H1 (cell line): ENCODE data around the gene BAZ2B. TPM values are rescaled to one million over a fixed set of nuclear protein-coding genes. Genes with fewer than 3 reads are reported as not detected.

Experiments used
- CTCF ChIA-PET: fragments of 300-600 bp; sonication (Branson Sonifier 250); formaldehyde crosslinking; loops from one replicate; lab custom pipeline; 2021; ENCODE audit not compliant: partially characterized antibody; lab: Charles Lee
- POLR2A ChIA-PET: fragments of 300-600 bp; sonication (Branson Sonifier 250); formaldehyde crosslinking; loops from one replicate; lab custom pipeline; 2021; ENCODE audit warnings: inconsistent platforms; ENCODE audit not compliant: partially characterized antibody; lab: Charles Lee
- DNase-seq, 2 experiments: peaks; one replicate each; pipeline versions ENCODE4 v3.0.0 to v3.0.0-alpha.2; 2010 to 2022; ENCODE audit warnings: low spot score in 2 of 2, low read depth in 1 of 2, mixed read lengths in 1 of 2
- FAIRE-seq: peaks from 2 replicates; lab custom pipeline; 2011; peaks lifted over from hg19 to GRCh38; lab: Jason Lieb, UNC
- H2AFZ ChIP-seq: 2 replicates; pipeline ENCODE4 v1.8.1; 2012; ENCODE audit warnings: low read length, inconsistent platforms
- H2AK5ac ChIP-seq: 2 replicates; pipeline ENCODE4 v1.6.1; 2013; ENCODE audit warnings: low read depth, low read length
- H2BK120ac ChIP-seq: replicated peaks from 2 replicates; pipeline ENCODE3; 2013; ENCODE audit warnings: low read depth, low read length, inconsistent platforms
- H2BK12ac ChIP-seq: 2 replicates; pipeline ENCODE4 v1.6.1; 2013; ENCODE audit warnings: low read depth, low read length
- H2BK15ac ChIP-seq: 2 replicates; pipeline ENCODE4 v1.6.1; 2013; ENCODE audit warnings: low read length
- H2BK20ac ChIP-seq: 2 replicates; pipeline ENCODE4 v1.6.1; 2013; ENCODE audit warnings: low read length
- H2BK5ac ChIP-seq: 2 replicates; pipeline ENCODE4 v1.6.1; 2013; ENCODE audit warnings: low read depth, low read length
- H3K14ac ChIP-seq: 2 replicates; pipeline ENCODE4 v1.6.1; 2013; ENCODE audit warnings: inconsistent platforms; ENCODE audit not compliant: insufficient read length
- H3K18ac ChIP-seq: 2 replicates; pipeline ENCODE4 v1.6.1; 2013; ENCODE audit warnings: low read length; ENCODE audit errors: extremely low read depth
- H3K23ac ChIP-seq: 2 replicates; pipeline ENCODE4 v1.6.1; 2013; ENCODE audit warnings: inconsistent platforms; ENCODE audit not compliant: insufficient read length
- H3K23me2 ChIP-seq: 2 replicates; pipeline ENCODE4 v1.6.1; 2013; ENCODE audit warnings: low read depth, low read length
- H3K27ac ChIP-seq: 2 replicates; pipeline ENCODE4 v1.6.1; 2011; ENCODE audit warnings: low read depth, low read length, inconsistent platforms
- H3K27me3 ChIP-seq, 4 experiments: replicated peaks in 1 of 4; 1 replicate in 1 of 4; 2 replicates in 3 of 4; pipeline versions ENCODE4 v1.6.1 to v1.8.1; 2011 to 2013; ENCODE audit warnings: low read length in 3 of 4, mild to moderate bottlenecking in 3 of 4, inconsistent platforms in 2 of 4, mixed read lengths in 2 of 4, moderate library complexity in 1 of 4; ENCODE audit not compliant: control insufficient read depth in 3 of 4, insufficient read depth in 3 of 4; ENCODE audit errors: extremely low read depth in 1 of 4
- H3K36me3 ChIP-seq, 4 experiments: 2 replicates each; pipeline versions ENCODE4 v1.6.1 to v1.8.1; 2011 to 2013; ENCODE audit warnings: mild to moderate bottlenecking in 4 of 4, low read length in 3 of 4, moderate library complexity in 2 of 4, control low read depth in 1 of 4, inconsistent platforms in 1 of 4; ENCODE audit not compliant: insufficient read depth in 4 of 4, control insufficient read depth in 2 of 4
- H3K4ac ChIP-seq: replicated peaks from 2 replicates; pipeline ENCODE3; 2013; ENCODE audit warnings: low read length, low read depth, mixed read lengths, inconsistent platforms; ENCODE audit not compliant: insufficient read length
- H3K4me1 ChIP-seq, 4 experiments: replicated peaks in 1 of 4; 1 replicate in 1 of 4; 2 replicates in 3 of 4; pipeline versions ENCODE4 v1.6.1 to v1.8.1; 2011 to 2013; ENCODE audit warnings: low read length in 3 of 4, inconsistent platforms in 2 of 4, mixed read lengths in 1 of 4; ENCODE audit not compliant: insufficient read depth in 4 of 4, control insufficient read depth in 3 of 4
- H3K4me2 ChIP-seq, 2 experiments: 2 replicates each; pipeline versions ENCODE4 v1.6.1 to v1.8.1; 2011 to 2013; ENCODE audit warnings: low read depth in 2 of 2, low read length in 2 of 2, control low read depth in 1 of 2, inconsistent platforms in 1 of 2, mild to moderate bottlenecking in 1 of 2; ENCODE audit not compliant: insufficient read depth in 1 of 2
- H3K4me3 ChIP-seq, 4 experiments: fragments of 200-600, 300-600 bp in 1 of 4; sonication (generic), shearing (Covaris generic), sonication (Bioruptor Twin) in 1 of 4; 2 replicates each; pipeline versions ENCODE4 v1.5.1 to v1.8.1; 2011 to 2016; ENCODE audit warnings: low read length in 4 of 4, low read depth in 3 of 4, control low read depth in 2 of 4, inconsistent platforms in 2 of 4, mild to moderate bottlenecking in 2 of 4, mixed read lengths in 1 of 4, moderate library complexity in 1 of 4; ENCODE audit not compliant: insufficient read depth in 2 of 4; ENCODE audit errors: extremely low read depth in 1 of 4
- H3K56ac ChIP-seq: replicated peaks from 2 replicates; pipeline ENCODE3; 2013; ENCODE audit warnings: low read depth, mild to moderate bottlenecking, mixed read lengths, low read length, inconsistent platforms; ENCODE audit not compliant: insufficient read length
- H3K79me1 ChIP-seq: 2 replicates; pipeline ENCODE4 v1.6.1; 2013; ENCODE audit warnings: low read depth, low read length, control low read depth
- H3K79me2 ChIP-seq, 2 experiments: 2 replicates each; pipeline versions ENCODE4 v1.6.1 to v1.8.1; 2012 to 2013; ENCODE audit warnings: low read length in 2 of 2, mild to moderate bottlenecking in 2 of 2, inconsistent platforms in 1 of 2; ENCODE audit not compliant: insufficient read depth in 2 of 2, control insufficient read depth in 1 of 2
- H3K9ac ChIP-seq, 4 experiments: replicated peaks in 1 of 4; 1 replicate in 1 of 4; 2 replicates in 3 of 4; pipeline versions ENCODE4 v1.6.1 to v1.8.1; 2011 to 2013; ENCODE audit warnings: low read depth in 3 of 4, low read length in 3 of 4, control low read depth in 2 of 4, mild to moderate bottlenecking in 2 of 4, moderate library complexity in 2 of 4, inconsistent platforms in 1 of 4; ENCODE audit errors: extremely low read depth in 1 of 4
- H3K9me3 ChIP-seq, 2 experiments: 2 replicates each; pipeline versions ENCODE4 v1.6.1 to v1.8.1; 2012 to 2013; ENCODE audit warnings: mild to moderate bottlenecking in 2 of 2, moderate library complexity in 2 of 2, control low read depth in 1 of 2, inconsistent platforms in 1 of 2, low read depth in 1 of 2, low read length in 1 of 2, mixed read lengths in 1 of 2; ENCODE audit not compliant: insufficient read depth in 2 of 2
- H4K20me1 ChIP-seq, 2 experiments: replicated peaks in 1 of 2; 2 replicates each; pipeline versions ENCODE3 to v1.8.1; 2011 to 2013; ENCODE audit warnings: inconsistent platforms in 2 of 2, low read length in 2 of 2, mild to moderate bottlenecking in 1 of 2; ENCODE audit not compliant: insufficient read depth in 2 of 2, control insufficient read depth in 1 of 2
- H4K5ac ChIP-seq: 2 replicates; pipeline ENCODE4 v1.6.1; 2013; ENCODE audit warnings: low read length, low read depth, mixed read lengths, inconsistent platforms; ENCODE audit not compliant: insufficient read length
- H4K8ac ChIP-seq: 2 replicates; pipeline ENCODE4 v1.8.0; 2013; ENCODE audit warnings: mild to moderate bottlenecking, moderate library complexity, low read length, inconsistent platforms; ENCODE audit not compliant: insufficient read depth; ENCODE audit errors: extremely low read depth
- H4K91ac ChIP-seq: replicated peaks from 2 replicates; pipeline ENCODE3; 2013; ENCODE audit warnings: low read length, mixed read lengths, inconsistent platforms; ENCODE audit not compliant: insufficient read length
- CBX5 ChIP-seq: fragments of 300-800, 300-1000 bp; sonication (generic); IDR thresholded peaks from 2 replicates; pipeline ENCODE4 v1.7.1; 2016; ENCODE audit warnings: antibody characterized with exemption, low read length, low read depth
- CREB1 ChIP-seq: IDR thresholded peaks from 2 replicates; pipeline ENCODE4 v1.6.1; 2012; ENCODE audit warnings: inconsistent platforms
- KDM4A ChIP-seq: IDR thresholded peaks from one replicate; pipeline ENCODE4 v1.7.1; 2012; ENCODE audit warnings: low read depth, mild to moderate bottlenecking, moderate library complexity, low read length, inconsistent platforms; ENCODE audit not compliant: severe bottlenecking
- KDM5A ChIP-seq: fragments of 200-600 bp; IDR thresholded peaks from 2 replicates; pipeline ENCODE4 v1.7.1; 2012; ENCODE audit warnings: mild to moderate bottlenecking, low read length, inconsistent platforms, mixed read lengths
- RNF2 ChIP-seq: fragments of 200-900, 300-1000 bp; sonication (generic); IDR thresholded peaks from 2 replicates; pipeline ENCODE4 v1.7.1; 2016; ENCODE audit warnings: borderline replicate concordance, low read depth, mild to moderate bottlenecking, antibody characterized with exemption, low read length; ENCODE audit not compliant: poor library complexity, severe bottlenecking; ENCODE audit errors: missing control alignments
- TBP ChIP-seq: IDR thresholded peaks from 2 replicates; pipeline ENCODE4 v1.6.1; 2011; ENCODE audit warnings: low read depth, low read length, improper control_type of control experiment
- WGBS, 2 experiments: shearing (Covaris generic) in 1 of 2; methylation state at CpG; one replicate each; pipeline versions ENCODE4 v1.1.6 to v1.1.7; 2013 to 2015; ENCODE audit warnings: low lambda C conversion rate in 2 of 2, mixed read lengths in 2 of 2, inconsistent platforms in 1 of 2, low coverage in 1 of 2, missing lambda C conversion rate in 1 of 2; ENCODE audit not compliant: insufficient replicate concordance in 2 of 2, insufficient coverage in 1 of 2, insufficient read length in 1 of 2; ENCODE audit errors: extremely low coverage in 1 of 2, missing lambda C conversion rate in 1 of 2; 5-methylcytosine and 5-hydroxymethylcytosine counted together
- polyA plus RNA-seq, 7 experiments: library from polyadenylated mRNA; depleted of rRNA in 3 of 7; stranded (reverse) in 5 of 7; unstranded in 2 of 7; fragments of >200 nt in 5 of 7; fragments of 200-250 nt in 2 of 7; gene quantifications; 1 replicate in 5 of 7; 2 replicates in 1 of 7; 4 replicates in 1 of 7; pipeline versions ENCODE4 v1.2.1 to v1.2.3, GENCODE V29; 2011 to 2013; ENCODE audit warnings: missing spikeins in 2 of 7, mixed read lengths in 2 of 7
- total RNA-seq: library from RNA; stranded (reverse); fragmentation: NEBNext Ultra II Directional; extraction: Animal tissue kit (Norgen Biotek cat#: 25700); gene quantifications from 2 replicates; pipeline ENCODE4 v1.2.1, GENCODE V29; 2021

BAZ2B gene
- total and polyA plus RNA-seq, 2 of the 8 experiments (the other 6 are each of a cell fraction or from before 2014, with no cell fraction given) = 15.2 to 46.3 TPM

DNA sequence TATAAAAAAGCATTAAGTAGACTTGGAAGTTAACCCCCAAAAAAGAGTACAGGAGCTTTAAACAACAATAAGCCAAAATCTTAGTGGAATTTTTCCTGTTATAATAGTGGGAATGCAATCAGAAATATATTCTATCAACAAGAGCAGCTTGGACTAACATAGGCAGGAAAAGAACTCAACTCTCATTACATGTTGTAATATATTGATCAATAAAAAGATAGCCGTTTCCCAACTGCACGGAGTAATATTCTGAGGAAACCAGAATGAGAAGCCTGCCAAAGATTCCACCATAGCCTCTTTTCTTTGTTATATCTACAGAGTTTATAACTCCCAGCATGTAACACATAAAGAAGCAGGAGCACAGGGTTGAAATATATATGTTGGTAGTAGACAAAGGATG lies 37.6 kb upstream of the BAZ2B start:
- Histone ChIP-seq H2BK20ac (no peak overlapping the region), H3K56ac (no peak overlapping the region), H3K36me3 (no peaks in the 10 kb centered on the region), H4K91ac (no peak overlapping the region), H3K4ac (no peak overlapping the region), H2BK15ac (no peak overlapping the region), H3K18ac (no peak overlapping the region), H2BK5ac (no peak overlapping the region), H2BK12ac (no peak overlapping the region), H3K4me1 (no peaks in the 10 kb centered on the region), H3K9ac (no peak overlapping the region), H4K8ac (no peak overlapping the region), H3K4me3 (no peak overlapping the region), H3K79me2 (no peaks in the 10 kb centered on the region), H2AFZ (no peak overlapping the region), H3K9me3 (peaks cover 0 to 7% of the 10 kb centered on the region in 2 experiments; a peak in 2 of 4 replicates), H3K79me1 (no peaks in the 10 kb centered on the region), H2AK5ac (no peak overlapping the region), H3K23me2 (no peaks in the 10 kb centered on the region), H4K5ac (no peak overlapping the region), H2BK120ac (no peak overlapping the region), H3K27me3 (no peaks in the 10 kb centered on the region), H4K20me1 (no peaks in the 10 kb centered on the region), H3K27ac (no peak overlapping the region), H3K14ac (no peak overlapping the region), H3K23ac (no peak overlapping the region), H3K4me2 (no peak overlapping the region)
- TF ChIP-seq KDM4A (no peak), CREB1 (no peak), CBX5 (no peak), TBP (no peak), KDM5A (no peak), RNF2 (no peak)
- ChIA-PET POLR2A (no interaction called here), CTCF (no interaction called here)
- DNase-seq = no peak
- WGBS, 2 experiments = 95% methylated on average over 2 of the region's 2 CpGs; no CpG with 5 or more reads in 1 of the 2 experiments
- no peak for FAIRE-seq
